Measurements from ENCODE around the gene CCS.
"Not testable (repeated sequence)": the region's sequence is repeated elsewhere in the genome, so short reads cannot be mapped to it uniquely, and the experiment has no call there.

Gene CCS

DNA sequence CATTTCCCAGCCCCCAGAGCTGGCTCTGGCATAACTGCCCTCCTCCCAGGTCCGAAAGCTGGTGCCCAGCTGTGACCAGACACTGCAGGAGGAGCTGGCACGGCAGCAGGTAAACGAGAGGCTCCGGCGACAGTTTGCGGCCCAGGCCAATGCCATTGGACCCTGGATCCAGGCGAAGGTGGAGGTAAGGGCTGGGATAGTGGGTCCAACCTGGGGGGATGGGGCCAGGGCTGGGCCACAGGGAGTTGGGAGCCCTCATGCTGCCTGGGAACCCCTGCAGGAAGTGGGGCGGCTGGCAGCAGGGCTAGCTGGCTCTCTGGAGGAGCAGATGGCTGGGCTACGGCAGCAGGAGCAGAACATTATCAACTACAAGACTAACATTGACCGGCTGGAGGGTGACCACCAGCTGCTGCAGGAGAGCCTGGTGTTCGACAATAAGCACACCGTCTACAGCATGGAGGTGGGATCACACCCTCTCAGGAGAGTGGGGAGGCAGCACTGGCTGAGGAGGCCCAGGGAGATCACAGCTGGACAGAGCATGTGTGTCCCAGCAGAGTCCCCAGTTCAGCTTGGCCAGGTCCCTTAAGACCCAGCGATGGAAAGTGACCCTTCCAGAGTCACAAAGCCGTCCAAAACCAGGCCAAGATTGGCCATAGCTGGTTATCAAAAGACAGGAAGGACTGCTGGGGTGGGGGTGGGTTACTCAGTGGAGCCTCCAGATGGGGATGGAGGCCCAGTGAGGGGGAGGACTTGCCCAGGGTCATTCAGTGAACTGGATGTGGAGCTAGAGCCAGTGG is 31.6 kb upstream of the CCS start:
- no peak for DNase-seq

DNA sequence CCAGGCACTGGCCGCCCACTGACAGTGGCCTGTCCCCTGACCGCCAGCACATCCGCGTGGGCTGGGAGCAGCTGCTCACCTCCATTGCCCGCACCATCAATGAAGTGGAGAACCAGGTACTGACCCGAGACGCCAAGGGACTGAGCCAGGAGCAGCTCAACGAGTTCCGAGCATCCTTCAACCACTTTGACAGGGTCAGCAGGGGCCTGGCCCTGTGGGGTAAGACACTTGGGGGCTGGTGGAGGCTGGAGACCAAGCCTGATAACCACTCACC is 31.1 kb upstream of the CCS start:
- no peak for DNase-seq

- DNase-seq = no peak
These were observed 30.7 kb upstream of the CCS start for GRCh38 chr11:66562275-66562674.

GRCh38 chr11:66562907-66563583 is 29.9 kb upstream of the CCS start:
- no peak for DNase-seq

DNA sequence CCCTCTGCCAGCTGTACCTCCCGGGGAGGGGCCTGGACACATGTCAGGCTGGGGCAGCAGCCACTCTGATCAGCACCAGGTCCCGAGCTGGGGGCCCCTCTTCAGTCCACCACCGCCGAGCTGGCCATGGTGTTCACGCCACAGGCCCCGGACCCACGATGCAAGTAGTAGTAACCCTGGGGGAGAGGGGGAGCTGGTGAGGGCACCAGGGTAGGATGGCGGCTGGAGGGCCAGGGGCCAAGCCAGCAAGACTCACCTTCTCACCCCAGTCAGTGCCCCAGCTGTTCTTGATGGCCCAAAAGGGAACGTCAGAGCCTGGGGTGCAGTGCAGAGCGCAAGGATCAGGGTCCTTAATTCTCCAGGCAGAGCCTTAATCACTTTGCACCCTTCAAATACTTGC is 29.2 kb upstream of the CCS start:
- DNase-seq = no peak

- DNase-seq = no peak
These were observed 28.4 kb upstream of the CCS start for GRCh38 chr11:66564538-66564937.

DNA sequence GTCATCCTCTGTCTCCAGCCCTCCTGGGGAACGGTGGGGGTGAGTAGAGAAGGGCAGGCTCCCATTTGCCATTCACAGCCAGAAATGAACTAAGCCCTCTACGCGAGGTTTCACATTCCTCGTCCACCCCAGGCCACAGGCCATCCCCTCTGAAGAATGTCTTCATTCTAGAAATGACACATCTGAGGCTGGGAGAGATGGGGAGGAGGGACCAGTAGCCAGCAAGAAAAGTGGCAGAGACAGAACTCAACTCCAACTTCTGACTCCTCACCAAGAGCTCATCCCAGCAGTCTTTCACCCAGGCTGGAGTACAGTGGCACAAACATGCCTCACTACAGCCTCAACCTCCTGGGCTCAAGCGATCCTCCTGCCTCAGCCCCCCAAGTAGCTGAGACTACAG is 28.0 kb upstream of the CCS start:
- DNase-seq = no peak

- no peak for DNase-seq
These were observed 26.8 kb upstream of the CCS start for GRCh38 chr11:66566221-66566620.

DNA sequence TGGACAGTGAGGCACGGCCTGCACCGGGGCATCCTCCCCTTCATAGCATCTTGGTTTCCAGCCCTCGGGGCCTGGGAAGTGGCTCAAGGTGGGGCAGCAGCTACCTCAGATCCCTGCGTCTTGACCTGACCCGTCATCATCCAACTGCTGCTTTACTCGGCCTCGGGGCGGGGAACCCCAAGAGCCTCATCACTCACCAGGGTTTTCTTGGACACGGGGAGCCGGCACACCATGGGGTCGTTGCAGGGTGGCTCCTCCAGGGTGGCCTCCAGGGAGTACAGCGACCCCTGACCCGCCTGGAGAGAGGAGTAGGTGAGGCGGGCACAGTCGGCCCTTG is 25.2 kb upstream of the CCS start:
- no peak for DNase-seq

DNA sequence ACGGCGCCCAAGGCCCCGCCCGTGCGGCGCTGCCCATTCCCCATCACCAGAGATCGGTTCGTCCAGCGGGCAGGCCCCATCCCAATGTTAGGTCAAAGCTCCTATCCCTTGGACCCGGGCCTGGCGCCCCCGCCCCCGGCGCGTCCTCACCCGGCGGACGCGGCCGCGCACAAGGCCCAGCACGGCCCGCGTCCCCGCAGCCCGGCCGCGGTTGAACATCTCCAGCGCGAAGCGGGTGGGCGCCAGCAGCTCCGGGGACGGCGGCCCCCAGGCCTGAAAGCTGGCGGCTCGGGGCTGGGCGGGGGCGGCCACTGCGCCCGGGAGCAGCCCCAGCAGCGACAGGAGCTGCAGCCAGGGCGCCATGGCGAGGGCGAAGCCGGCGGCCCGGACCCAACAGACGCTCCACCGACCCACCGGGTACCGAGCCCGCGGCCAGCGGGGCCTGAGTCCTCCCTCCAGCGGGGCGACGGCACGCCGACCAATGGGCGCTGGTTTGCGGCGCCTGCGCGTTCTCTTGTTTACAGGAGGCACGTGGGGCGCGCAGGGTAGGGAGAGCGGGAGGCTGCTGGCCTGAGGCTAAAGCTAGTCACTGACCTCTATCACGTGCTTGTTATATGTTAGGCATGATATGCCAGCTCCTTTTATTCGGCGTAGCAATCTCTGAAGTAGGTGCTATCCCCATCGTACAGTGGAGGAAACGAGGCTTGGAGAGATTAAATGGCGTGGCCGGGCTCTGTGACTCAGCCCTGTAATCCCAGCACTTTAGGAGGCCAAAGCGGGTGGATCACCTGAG is 24.7 kb upstream of the CCS start, which contains the start of gene CTSF:
Gene CTSF (minus strand): TSS at position 483 of the 793 bp plus-strand sequence. CDS start 120 bp downstream, at position 363.
- peak; percentile 73 for DNase-seq

DNA sequence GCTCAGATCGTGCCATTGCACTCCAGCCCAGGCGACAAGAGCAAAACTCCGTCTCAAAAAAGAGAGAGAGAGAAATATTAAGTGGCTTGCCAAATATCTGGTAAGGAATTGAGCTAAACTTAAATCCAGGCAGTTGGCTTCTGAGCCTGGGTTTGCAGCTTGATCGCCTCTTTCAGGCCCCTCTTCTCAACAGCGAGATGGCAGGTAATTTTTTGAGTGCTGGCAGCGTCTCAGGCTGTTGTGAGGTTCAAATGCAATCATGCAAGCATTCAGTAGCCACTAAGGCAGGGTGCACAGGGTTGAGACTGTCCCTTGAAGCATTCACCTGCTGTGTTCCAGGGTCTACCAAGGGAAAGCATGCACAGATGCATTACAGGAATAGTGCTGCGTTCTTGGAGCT is 23.9 kb upstream of the CCS start:
- no peak for DNase-seq

DNA sequence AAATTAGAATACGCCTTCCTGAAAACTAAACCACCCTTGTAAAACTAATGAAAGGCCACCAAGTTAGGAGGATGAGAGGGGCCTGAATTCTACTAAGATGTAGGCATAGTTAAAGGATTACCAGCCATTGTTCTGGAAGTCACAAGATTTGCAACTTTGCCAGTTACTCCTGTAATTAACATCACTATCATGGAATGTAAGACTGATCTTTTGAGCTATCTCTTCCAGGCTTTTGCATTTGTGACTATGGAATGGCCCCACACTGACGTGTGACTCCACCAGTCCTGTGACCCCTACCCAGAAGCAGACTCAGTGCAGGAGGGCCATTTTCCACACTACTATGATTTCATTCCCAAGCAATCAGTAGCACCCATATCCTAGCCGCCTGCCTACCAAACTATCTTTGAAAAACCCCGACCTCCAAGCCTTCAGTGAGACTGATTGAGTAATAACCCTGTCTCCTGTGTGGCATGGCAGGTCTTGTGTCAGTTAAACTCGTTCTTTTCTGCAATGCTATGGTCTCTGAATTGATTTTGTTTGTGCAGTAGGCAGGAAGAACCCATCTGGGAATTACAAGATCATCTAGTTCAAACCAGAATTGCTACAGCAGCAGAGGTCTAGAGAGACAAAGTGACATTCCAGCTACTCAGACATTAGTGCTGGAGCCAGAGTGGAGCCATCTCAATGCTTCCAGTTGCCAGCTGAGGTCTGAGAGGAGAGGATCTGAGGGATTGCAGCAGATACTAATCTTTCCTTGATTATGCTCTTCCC is 22.7 kb upstream of the CCS start:
- DNase-seq = no peak

- DNase-seq = no peak
These were observed 22.2 kb upstream of the CCS start for GRCh38 chr11:66570850-66571180.

DNA sequence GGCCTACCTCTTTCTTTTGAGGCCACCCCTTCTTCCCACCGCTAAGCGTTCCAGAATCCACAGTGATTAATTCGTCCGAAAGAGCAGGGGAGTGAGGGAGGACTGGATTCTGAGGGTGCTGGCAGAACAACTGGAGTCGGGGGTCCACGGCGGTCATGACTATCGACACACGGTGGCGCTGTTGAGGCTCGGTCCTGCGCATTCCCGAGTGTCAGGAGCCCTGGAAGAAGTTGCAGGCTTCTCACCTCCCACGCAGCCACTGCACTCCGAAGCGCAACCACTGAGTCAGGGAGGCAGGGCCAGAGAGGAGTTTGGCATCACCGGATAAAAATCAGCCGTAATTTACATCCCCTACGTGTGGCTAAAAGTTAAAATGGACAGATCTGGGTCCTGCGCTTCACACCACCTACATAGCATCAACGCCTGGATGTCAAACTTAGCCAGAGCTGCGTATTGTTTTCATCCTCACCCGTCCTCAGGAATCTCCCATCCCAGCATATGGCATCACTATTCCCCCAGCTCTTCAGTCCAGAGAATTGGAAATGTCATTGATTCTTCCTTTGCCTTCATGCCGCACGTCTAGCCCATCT is 13.9 kb upstream of the CCS start:
- peak; percentile 64 for DNase-seq

DNA sequence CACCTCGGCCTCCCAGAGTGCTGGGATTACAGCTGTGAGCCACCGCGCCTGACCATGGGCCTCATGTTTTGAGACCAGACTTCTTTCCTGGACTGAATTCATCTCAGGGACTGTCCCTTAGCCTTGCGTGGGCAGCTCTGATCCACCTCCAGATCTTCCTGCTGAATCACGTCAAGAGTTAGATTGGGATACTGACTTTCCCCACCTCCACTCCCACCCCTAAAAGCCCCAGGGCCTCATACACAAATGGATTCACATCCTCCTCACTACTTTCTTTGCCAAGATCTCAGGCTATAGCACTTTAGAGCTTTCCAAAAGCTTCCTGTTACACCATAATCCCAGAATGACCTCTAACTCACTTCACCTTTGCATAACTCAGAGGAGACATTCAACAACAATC is 12.2 kb upstream of the CCS start:
- no peak for DNase-seq

GRCh38 chr11:66581261-66581660 is 11.7 kb upstream of the CCS start:
- no peak for DNase-seq

DNA sequence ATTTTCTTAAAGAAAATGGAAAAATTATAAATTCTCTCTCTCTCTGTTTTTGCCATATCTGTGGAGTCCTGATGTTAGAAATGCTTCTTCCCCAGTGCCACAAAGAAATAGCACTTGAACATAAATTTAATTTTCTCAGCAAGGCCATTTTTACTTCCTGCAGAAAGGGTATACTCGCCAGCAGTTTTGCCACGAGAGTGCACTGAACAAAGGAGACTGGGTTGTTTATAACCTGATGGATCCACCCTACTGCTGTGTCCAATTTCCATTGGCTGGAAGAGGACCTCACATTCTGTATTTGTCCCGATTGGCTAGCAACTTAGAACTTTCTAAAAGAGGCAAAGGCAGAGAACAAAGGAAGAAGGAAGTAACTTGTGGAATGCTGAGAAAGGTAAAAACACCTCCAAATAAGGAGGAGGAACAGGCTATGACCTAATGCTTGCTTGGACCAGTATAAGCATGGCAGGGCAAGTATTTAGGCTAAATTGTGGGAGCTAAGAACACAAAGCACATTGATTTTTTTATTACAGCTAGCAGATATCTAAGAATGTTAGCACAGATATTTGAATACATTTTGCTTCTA is 10.3 kb upstream of the CCS start:
- not testable (repeated sequence) for DNase-seq

- DNase-seq = not testable (repeated sequence)
These were observed 7.5 kb upstream of the CCS start for GRCh38 chr11:66585447-66585846.

- no peak for DNase-seq
These were observed 6.8 kb upstream of the CCS start for GRCh38 chr11:66586136-66586535.

DNA sequence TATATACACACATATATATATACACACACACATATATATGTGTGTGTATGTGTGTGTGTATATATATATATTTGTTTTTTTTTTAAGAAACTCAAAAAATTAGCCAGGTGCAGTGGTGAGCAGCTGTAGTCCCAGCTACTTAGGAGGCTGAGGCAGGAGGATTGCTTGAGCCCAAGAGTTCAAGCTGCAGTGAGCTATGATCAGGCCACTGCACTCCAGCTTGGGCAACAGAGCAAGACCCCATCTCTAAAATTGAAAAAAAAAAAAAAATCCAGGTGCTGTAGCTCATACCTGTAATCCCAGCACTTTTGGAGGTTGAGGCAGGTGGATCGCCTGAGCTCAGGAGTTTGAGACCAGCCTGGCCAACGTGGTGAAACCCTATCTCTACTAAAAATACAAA is 3.7 kb upstream of the CCS start:
- not testable (repeated sequence) for DNase-seq

GRCh38 chr11:66589996-66590675 is 2.8 kb upstream of the CCS start:
- DNase-seq = no peak

DNA sequence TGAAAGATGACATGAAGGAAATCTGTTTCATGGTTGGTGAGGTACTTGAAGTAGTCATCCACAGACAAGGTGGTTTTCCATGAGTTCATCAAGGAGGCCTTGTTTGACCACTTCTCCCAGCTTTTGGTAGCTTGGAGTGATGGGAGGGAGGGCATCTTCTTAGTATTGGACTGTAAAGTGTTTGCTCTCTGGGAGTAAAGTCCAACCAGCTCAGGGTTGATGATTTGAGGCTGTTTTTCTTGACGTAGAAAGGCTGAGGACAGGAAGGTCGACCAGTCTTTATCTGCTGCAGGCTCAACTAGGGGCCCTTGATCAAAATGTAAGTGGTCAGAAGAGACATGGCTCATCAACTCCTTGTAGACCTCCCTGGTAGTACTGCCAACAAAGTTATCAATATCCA is 1.8 kb upstream of the CCS start:
- DNase-seq = no peak

Measured in fibroblast of skin of abdomen (primary cell).